LNCaP clone FGC (cell line): ENCODE results near the gene EIF2A.
A peak's percentile ranks its signal among the peaks of the same experiment; 100 is the strongest.

Source experiments
- DNase-seq: peaks from one replicate; pipeline ENCODE4 v3.0.0-alpha.2; 2011; ENCODE audit warnings: low read depth
- H3K4me3 ChIP-seq: 2 replicates; pipeline ENCODE4 v1.5.1; 2011; ENCODE audit warnings: mild to moderate bottlenecking, low read depth, low read length, control low read depth
- CTCF ChIP-seq: IDR thresholded peaks from 2 replicates; pipeline ENCODE4 v1.5.1; 2012; ENCODE audit warnings: mild to moderate bottlenecking; ENCODE audit not compliant: control insufficient read depth, insufficient read depth; ENCODE audit errors: extremely low read depth

The EIF2A gene

GRCh38 chr3:150527464-150528255 lies 18.9 kb upstream of the EIF2A start:
- TF ChIP-seq CTCF = no peak
- H3K4me3 ChIP-seq = no peak overlapping the region
- no peak for DNase-seq

GRCh38 chr3:150528354-150528797 lies 18.2 kb upstream of the EIF2A start:
- no peak overlapping the region for H3K4me3 ChIP-seq
- no peak for DNase-seq
- TF ChIP-seq CTCF = peak; percentile 40

- TF ChIP-seq CTCF = no peak
- no peak for DNase-seq
- no peak overlapping the region for H3K4me3 ChIP-seq
These were observed 14.8 kb upstream of the EIF2A start for GRCh38 chr3:150531775-150532174.

- DNase-seq = no peak
- no peak for TF ChIP-seq CTCF
These were observed 11.4 kb upstream of the EIF2A start for GRCh38 chr3:150535204-150535603.

GRCh38 chr3:150538324-150539208 lies 8.0 kb upstream of the EIF2A start:
- H3K4me3 ChIP-seq = peak overlapping the region; percentile 27
- TF ChIP-seq CTCF = no peak

More at GRCh38 chr3:150535204-150535603, 11.4 kb upstream of the EIF2A start:
- no peak overlapping the region for H3K4me3 ChIP-seq

GRCh38 chr3:150540297-150540696 lies 6.3 kb upstream of the EIF2A start:
- no peak for DNase-seq
- no peak for TF ChIP-seq CTCF

More at GRCh38 chr3:150538324-150539208, 8.0 kb upstream of the EIF2A start:
- peak; percentile 97 for DNase-seq

More at GRCh38 chr3:150540297-150540696, 6.3 kb upstream of the EIF2A start:
- no peak overlapping the region for H3K4me3 ChIP-seq
